ENCODE data around the gene CDK5RAP2.

GRCh38 chr9:120363697-120364096 lies 216.3 kb downstream of the CDK5RAP2 start:
- TF ChIP-seq CTCF (IDR thresholded peaks at IDR 0.05; ENCODE audit: low read depth, low read length) (no peak), EZH2phosphoT487 (IDR thresholded peaks at IDR 0.05; ENCODE audit: low read depth) (no peak)
